Spleen (tissue), 7 donors: ENCODE measurements around the gene COL21A1.

ENCODE experiments used
- POLR2A ChIP-seq, 3 donors: fragments of 450-650 bp; IDR thresholded peaks; one replicate each; pipeline ENCODE4 v1.5.1; 2017; ENCODE audit warnings: antibody characterized with exemption in 3 of 3, mild to moderate bottlenecking in 1 of 3
- TF ChIP-seq, protein P1 (sequence below), 11 experiments: fragments of 200-600 bp in 7 of 11; fragments of 450-650 bp in 4 of 11; sonication (generic) in 4 of 11; IDR thresholded peaks in 8 of 11; conservative IDR thresholded peaks in 3 of 11; 1 replicate in 7 of 11; 2 replicates in 4 of 11; pipeline versions ENCODE4 v1.4.0 to v1.8.0; 2016 to 2021; ENCODE audit warnings: antibody characterized with exemption in 11 of 11, inconsistent platforms in 4 of 11, mild to moderate bottlenecking in 1 of 11
- donor health status: DM: no; HTN: no; CAD: no; lungs with moderate emphysema.
- donor health status: DM: no; HTN: no; CAD: no.
- donor health status: DM: no; HTN: no; CAD: no.

DNA sequence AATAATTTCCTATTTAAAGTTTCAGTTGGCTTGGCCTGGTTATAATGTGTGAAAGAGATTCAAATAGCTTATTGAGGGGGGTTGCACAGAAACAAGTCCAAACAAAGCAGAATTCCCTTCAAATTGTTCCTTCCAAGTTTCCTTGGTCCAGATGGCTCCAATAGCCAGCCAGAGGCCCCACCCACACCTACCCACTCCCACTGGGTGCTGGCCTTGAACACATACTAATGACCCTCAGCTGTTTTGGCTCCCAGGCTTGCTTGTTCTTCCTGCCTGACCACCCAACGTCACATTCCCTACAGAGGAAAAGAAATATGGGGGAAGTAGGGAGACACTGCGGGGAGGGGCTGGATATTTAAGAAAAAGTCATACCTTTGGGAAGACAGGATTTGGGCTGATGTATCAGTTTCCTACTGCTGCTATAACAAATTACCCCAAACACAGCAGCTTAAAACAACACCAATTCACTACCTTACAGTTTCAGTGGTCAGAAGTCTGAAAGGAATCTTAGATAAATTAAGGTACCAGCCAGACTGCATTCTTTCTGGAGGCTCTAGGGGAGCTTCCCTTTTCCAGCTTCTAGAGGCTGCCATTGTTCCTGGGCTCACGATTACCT lies 95.7 kb downstream of the COL21A1 start:
- TF ChIP-seq, protein P1, sequence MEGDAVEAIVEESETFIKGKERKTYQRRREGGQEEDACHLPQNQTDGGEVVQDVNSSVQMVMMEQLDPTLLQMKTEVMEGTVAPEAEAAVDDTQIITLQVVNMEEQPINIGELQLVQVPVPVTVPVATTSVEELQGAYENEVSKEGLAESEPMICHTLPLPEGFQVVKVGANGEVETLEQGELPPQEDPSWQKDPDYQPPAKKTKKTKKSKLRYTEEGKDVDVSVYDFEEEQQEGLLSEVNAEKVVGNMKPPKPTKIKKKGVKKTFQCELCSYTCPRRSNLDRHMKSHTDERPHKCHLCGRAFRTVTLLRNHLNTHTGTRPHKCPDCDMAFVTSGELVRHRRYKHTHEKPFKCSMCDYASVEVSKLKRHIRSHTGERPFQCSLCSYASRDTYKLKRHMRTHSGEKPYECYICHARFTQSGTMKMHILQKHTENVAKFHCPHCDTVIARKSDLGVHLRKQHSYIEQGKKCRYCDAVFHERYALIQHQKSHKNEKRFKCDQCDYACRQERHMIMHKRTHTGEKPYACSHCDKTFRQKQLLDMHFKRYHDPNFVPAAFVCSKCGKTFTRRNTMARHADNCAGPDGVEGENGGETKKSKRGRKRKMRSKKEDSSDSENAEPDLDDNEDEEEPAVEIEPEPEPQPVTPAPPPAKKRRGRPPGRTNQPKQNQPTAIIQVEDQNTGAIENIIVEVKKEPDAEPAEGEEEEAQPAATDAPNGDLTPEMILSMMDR (IDR thresholded peaks at IDR 0.05 in 8 of 11, conservative IDR thresholded peaks at IDR 0.05 in 3 of 11) = no peak
- no peak for TF ChIP-seq POLR2A (IDR thresholded peaks at IDR 0.05)
